Astrocyte of the spinal cord (primary cell): ENCODE data around the gene APBA2.
A peak's percentile ranks its signal among the peaks of the same experiment; 100 is the strongest.

Experiments
- DNase-seq: peaks from one replicate; pipeline ENCODE4 v3.0.0; 2011; ENCODE audit warnings: low read depth, low spot score
- H3K4me3 ChIP-seq: 2 replicates; pipeline ENCODE4 v1.5.1; 2011; ENCODE audit warnings: low read depth, mild to moderate bottlenecking, low read length, moderate library complexity
- in situ Hi-C: cut with HindIII; loops from 2 replicates; pipeline ENCODE4 v1.10.0; 2017; ENCODE audit warnings: low sequenced_read_pairs
- TF ChIP-seq, protein P1 (sequence below): IDR thresholded peaks from 2 replicates; pipeline ENCODE4 v1.5.1; 2012; ENCODE audit warnings: low read depth, mild to moderate bottlenecking, low read length, inconsistent platforms

The APBA2 gene

DNA sequence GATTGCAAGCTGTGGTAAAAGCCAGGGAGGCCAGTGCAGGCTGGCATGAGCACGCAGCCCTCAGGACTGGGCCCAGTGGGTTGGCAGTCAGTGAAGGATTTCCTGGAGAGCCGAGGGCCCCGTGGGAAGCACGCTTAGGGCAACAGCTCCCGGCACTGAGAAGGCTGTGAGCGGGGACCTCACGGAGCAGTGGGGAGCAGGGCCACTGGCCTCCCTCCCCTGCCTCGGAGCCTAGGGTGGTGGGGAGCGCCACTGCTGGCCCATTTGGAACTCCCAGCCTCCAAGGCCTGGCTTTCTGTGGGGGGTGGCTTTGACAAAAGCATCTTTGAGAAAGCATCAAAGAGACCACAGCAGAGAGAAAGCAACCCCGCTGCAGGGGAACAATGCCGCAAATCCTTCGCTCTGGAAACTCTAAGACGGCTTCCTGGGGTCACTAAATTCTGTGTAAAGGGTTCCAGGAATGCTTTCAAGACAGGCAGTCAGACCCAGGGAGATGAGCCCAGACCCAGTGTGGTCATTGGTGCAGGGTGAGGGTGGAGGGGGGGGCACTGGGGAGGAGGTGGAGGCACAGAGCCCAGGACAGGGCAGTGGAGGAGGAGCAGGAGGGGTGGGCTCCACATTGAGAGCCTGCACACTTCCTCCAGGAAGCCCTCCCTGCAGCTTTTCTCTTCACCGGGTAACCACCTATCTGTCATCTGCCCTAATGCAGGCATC is 9.5 kb upstream of the APBA2 start:
- in situ Hi-C loops = no loop called here
- DNase-seq = no peak

DNA sequence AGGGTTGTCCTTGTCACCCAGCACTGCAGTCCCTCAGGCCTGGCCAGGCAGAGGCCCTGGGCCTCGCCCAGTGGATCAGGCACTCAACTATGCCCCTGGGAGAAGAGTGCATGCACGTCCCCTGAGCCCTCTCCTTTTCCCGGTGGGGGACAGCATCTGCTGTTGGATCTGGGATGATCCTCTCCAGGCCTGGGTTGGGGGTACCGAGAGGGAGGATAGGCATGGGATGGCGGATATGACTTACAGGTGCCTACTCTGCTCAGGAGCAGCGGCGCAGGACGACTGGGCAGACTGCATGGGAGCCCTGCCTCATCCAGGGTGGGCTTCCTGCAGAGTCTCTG is 9.0 kb upstream of the APBA2 start:
- H3K4me3 ChIP-seq = no peak overlapping the region
- DNase-seq = no peak
- TF ChIP-seq, protein P1, sequence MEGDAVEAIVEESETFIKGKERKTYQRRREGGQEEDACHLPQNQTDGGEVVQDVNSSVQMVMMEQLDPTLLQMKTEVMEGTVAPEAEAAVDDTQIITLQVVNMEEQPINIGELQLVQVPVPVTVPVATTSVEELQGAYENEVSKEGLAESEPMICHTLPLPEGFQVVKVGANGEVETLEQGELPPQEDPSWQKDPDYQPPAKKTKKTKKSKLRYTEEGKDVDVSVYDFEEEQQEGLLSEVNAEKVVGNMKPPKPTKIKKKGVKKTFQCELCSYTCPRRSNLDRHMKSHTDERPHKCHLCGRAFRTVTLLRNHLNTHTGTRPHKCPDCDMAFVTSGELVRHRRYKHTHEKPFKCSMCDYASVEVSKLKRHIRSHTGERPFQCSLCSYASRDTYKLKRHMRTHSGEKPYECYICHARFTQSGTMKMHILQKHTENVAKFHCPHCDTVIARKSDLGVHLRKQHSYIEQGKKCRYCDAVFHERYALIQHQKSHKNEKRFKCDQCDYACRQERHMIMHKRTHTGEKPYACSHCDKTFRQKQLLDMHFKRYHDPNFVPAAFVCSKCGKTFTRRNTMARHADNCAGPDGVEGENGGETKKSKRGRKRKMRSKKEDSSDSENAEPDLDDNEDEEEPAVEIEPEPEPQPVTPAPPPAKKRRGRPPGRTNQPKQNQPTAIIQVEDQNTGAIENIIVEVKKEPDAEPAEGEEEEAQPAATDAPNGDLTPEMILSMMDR = no peak
- in situ Hi-C loops = no loop called here

More for the DNA sequence above, 9.5 kb upstream of the APBA2 start:
- no peak overlapping the region for H3K4me3 ChIP-seq
- TF ChIP-seq, protein P1 = no peak

DNA sequence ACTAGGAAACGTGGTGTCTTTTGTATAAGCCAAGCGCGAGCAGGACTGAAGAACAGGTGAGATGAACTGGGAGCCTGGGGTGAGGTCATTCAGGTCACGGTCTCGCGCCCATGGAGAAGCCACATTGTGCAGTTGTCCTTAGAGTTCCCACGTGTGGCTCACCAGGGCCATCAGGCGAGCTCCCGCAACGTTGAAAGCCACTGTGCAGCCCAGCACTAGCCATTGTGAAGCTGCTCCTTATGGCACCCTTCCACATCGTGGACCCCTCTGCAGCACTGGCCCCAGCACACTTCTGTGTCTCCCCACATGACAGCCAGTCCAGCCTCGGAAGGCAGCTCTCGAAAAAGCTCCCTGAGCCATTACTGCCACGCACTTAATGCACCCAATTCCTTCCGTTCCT is 7.6 kb upstream of the APBA2 start:
- TF ChIP-seq, protein P1 = no peak
- DNase-seq = no peak
- in situ Hi-C loops = no loop called here
- no peak overlapping the region for H3K4me3 ChIP-seq

DNA sequence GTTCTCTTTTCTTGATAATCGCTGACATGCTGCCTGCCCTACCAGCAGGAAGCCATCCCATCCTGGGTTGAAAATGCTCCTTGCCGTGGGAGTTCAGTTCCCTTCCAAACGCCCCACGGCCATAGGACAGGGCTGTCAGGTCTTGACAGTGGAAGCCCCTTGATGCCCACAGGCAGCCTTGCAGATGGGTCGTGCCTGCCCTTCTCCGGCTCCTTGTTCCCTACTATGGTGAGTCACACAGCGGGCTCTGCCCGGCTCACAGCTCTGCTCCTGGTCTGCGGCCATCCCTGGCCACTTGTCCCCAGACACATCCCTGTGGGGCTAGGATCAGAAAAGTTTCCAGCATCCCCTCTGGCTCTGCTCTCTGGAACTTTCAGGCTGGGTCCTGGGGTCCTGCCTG is 6.2 kb upstream of the APBA2 start:
- in situ Hi-C loops = no loop called here
- TF ChIP-seq, protein P1 = no peak
- no peak for DNase-seq
- H3K4me3 ChIP-seq = no peak overlapping the region

DNA sequence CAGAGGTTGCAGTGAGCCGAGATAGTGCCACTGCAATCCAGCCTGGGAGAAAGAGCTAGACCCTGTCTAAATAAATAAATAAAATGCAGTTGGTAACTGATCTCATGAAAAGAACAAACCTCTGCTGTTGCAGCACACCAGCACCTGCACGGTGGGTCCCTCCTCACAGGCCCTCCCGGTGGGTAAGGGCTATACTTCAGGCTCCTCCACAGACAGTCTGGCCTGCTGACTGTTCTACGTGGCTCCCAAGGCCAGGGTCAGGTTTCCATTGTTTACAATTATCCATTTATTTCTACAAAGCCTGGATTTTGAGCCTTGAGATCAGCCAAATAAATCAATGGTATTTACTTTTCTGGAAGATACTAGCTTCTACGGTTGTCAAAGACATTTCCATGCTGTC is 5.1 kb upstream of the APBA2 start:
- in situ Hi-C loops = no loop called here
- DNase-seq = no peak
- no peak overlapping the region for H3K4me3 ChIP-seq
- TF ChIP-seq, protein P1 = no peak

DNA sequence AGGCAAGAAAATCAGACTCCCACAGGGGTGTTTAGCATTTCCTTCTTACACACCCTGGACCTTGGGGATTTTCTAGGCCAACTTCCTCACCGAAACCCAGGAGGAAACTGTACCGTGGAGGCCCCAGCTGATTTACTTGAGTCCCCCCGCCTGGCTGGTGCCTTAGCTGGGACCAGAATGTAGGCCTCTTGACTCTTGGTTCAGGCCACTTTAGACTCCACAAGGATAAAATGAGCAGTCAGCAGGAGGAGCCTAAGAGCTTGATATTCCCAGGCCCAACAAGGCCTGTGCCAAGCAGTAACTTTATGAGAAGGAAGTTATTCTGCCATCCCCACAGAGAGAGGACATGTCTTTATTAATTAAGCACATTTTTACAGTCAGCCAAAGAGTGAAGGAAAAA is 4.6 kb upstream of the APBA2 start:
- peak; percentile 33 for DNase-seq
- no peak overlapping the region for H3K4me3 ChIP-seq
- TF ChIP-seq, protein P1 = peak; percentile 22
- in situ Hi-C loops = no loop called here
